T-helper 9 cell (primary cell): Measurements from ENCODE around the gene LRP5.

Experiments
- DNase-seq: peaks from one replicate; pipeline ENCODE4 v3.0.0-alpha.2; 2020
- total RNA-seq, 2 donors: gene quantifications; one replicate each; lab custom pipeline; 2026; lab: John Stamatoyannopoulos, UW

The LRP5 gene
- total RNA-seq: 0.72 to 6.6 reads per million in 2 donors

DNA sequence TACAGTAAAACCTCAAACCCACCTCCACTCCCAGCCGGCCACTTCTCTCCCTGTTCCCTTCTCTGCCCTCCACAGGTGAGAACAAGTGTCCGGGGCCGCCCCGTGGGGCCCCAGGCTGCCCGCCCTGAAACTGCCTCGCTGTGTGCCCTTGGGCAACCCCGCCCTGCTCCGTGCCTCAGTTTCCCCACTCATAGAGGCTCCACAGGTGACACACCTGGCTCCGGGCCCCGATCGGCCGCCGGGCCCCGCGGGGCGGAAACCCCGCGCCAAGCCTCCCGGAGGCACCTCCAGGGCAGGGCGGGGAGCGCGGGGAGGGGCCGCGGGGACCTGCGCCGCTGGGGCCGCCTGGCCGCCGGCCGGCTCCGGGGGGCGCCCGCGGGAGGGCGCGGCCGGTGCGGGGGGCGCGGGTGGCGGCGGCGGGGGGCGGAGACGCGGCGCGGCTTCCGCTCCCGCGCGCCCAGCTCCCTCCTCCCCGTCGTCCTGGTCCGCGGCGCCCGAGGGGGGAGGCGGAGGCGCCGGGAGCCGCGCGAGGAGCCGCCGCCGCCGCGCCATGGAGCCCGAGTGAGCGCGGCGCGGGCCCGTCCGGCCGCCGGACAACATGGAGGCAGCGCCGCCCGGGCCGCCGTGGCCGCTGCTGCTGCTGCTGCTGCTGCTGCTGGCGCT, at the start of gene LRP5:
Gene LRP5, plus strand, starts transcription at position 475 of the 663 bp plus-strand sequence. Its CDS starts 124 bp downstream, at position 599.
- DNase-seq: no peak

DNA sequence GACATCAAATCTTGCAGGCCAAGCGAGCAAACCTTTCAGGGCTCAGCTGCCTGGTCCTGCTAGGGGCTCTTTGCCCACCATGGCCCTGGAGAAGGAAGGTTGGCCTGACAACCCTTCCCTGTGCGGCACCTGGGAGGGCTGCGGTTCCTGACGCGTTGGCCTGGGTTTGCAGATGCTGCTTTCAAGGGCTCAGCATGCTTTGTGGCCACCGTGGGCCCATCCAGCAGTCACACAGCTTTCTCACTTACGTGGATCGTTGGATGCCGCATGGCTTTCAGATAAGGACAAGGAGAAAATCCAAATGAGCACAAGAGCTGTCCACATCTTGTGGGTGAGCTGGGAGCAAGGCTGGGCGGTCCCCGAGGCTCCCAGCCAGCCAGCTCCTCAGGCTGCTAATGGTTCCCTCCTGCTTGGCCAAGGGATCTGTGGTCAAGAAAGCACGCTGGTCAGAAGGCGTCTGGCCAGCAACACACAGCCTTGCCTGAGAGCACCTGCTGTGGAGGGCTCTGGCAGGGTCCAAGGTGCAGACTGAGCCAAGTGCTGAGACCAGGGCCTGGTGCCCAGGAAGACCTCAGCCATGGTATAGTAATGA, 48.9 kb upstream of the LRP5 start:
- no peak for DNase-seq

DNA sequence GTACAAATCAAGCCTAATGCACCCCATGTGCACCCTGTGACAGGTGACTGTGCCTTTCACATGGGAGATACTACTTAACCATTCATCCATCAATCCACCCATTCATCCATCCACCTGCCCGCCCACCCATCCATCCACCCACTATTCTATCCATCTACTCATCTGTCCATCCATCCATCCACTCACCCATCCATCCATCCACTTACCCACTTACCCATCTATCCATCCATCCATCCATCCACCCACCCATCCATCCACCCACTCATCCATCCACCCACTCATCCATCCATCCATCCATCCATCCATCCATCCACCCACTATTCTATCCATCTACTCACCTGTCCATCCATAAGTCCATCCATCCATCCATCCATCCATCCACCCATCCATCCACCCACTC, 48.1 kb upstream of the LRP5 start:
- no peak for DNase-seq

DNA sequence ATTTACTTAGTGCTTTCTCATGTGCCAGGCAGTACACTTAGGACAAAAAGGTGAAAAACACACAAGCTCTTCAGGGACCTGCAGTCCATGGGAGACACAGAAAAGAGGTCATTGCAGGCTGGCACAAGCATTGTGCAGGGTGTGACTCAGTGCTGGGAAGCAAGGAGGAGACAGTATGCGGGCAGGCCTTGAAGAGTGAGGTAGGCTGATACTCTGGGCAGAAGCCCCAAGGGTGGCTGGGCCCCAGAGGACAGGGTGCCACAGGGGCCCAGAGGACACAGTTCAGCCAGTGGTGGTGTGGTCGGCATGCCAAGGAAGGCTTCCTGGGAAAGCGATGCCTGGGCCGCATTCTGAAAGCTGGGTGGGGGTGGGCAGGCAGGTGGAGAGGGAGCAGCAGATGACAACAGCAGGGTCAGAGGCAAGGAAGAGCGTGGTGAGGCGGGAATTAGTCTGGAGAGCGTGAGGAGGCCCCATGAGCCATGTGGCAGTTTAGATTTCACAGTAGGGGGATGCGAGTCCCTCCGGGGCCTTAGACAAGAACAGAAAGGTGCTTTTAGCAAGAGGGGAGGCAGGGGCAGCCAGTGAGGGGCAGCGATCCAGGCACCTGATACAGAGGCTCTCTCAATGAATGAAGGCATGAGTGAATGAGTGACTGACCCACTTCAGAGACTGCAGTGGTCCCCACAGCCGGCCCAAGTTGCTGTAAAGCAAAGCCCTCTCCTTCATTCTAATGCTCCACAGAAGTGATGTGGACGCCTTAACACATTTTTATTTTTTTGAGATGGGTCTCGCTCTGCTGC, 47.5 kb upstream of the LRP5 start:
- no peak for DNase-seq

DNA sequence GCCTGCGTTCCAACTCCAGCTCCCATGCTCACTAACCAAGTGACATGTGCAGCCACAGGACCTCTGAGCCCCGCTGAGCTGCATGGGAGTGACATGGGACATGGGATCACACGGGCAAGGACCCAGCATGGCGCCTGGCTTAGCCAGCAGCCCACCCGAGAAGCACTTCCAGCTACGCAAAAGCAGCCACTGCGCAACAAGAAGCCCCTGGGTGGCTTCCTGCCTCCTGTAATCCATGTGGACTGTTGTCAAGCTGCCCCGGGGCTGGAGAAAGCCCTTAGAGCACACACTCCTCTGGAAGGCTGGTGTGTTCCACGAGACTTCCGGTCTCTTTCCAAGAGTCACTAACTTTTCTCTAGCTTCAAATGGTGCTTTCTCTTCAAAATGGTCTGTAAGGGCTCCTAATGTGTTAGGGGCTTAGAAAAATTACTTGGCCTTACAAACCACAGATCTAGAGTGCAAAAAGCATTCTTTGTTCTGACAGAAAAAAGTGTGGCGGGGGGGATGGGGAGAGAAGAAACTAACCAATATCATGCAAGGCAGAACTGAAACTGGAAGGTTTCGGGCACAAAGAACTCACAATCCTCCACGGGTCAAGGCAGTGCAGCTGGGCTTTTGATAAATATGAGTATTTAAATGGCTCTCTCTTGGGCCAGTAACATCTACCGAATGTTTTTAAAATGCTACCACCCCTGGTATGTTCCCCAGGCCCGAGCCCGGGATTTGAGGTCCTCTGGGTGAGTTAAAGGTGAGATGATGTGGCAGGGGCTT, 46.1 kb upstream of the LRP5 start:
- DNase-seq: no peak

DNA sequence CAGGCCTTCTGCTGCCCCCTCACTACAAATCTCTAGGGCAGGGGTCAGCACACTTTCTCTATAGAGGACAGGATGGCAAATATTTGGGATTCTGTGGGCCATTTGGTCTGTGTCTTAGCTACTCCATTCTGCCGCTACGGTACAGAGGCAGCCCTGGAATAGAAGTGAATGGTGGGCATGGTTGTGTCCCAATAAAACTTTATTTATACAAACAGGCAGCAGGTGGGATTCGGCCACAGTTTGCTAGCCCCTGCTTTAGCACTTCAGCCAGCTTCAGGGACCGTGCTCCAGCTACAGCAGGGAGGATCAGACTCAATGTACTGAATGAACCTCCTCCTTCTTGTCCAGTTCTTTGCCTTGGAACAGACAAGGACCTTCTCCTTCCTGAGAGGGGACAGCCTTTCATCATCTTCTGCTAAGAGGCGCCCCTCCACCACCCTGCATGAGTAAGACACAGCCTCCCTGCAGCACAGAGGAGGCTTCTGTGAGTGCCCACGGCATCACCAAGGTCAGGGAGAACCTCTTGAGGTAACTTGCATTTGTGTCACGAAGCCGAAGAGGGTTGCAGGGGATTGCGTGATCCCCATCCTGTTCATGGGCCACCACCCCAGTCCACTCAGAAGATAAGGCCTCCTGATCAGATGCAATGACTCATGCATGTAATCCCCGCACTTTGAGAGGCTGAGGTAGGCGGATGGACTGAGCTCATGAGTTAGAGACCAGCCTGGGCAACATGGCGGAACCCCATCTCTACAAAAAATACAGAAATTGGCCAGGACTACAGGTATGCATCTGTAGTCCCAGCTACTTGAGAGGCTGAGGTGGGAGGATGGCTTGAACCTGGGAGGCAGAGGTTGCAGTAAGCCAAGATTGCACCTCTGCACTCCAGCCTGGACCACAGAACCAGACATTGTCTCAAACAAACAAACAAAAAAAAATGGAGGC, 45.2 kb upstream of the LRP5 start:
- DNase-seq: no peak

DNA sequence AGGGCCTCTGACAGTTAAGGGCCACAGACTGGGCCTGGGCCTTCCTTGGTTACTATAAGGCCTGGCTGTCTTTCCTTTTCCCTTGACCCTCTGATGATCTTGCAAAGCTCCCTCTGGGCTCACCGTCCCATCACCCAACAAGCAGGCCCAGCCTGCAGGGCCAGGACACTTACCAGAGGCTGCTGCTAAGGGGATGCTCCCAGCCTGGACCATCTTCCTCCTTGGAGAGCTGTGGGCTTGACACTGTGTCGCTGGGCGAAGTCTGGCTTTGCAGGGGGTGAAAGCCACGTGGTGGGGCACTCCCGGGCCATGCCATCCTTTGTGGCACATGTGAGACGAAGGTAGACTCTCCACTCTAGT, 44.5 kb upstream of the LRP5 start:
- DNase-seq: no peak

DNA sequence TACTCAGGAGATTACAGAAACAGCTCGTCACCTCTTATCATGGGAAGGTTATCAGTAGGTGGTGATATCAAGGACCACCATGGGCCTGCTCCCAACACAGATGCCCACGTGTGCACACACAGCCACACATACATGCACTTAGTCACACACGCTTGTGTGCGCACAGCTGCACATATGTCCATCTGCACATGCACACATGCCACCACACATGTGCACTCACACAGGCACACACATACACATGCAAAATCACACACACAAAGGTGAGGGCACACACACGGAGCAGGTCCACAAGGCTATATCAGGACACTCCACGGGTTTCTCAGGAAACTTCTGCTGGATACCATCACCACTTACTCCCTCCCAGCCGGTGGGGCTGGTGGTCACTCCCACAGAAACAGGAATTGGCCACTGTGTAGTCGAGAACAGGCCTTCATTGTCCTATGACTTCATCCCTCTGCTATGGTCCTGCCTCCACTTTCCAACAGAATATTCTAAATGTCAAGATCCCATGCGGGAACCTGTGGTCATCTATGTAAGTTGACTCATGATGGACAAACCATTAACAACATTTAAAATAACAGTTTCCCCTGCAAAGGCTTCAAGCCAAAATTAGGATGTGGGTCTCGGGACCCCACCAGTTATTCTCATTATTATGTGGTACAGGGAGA, 42.8 kb upstream of the LRP5 start:
- no peak for DNase-seq

DNA sequence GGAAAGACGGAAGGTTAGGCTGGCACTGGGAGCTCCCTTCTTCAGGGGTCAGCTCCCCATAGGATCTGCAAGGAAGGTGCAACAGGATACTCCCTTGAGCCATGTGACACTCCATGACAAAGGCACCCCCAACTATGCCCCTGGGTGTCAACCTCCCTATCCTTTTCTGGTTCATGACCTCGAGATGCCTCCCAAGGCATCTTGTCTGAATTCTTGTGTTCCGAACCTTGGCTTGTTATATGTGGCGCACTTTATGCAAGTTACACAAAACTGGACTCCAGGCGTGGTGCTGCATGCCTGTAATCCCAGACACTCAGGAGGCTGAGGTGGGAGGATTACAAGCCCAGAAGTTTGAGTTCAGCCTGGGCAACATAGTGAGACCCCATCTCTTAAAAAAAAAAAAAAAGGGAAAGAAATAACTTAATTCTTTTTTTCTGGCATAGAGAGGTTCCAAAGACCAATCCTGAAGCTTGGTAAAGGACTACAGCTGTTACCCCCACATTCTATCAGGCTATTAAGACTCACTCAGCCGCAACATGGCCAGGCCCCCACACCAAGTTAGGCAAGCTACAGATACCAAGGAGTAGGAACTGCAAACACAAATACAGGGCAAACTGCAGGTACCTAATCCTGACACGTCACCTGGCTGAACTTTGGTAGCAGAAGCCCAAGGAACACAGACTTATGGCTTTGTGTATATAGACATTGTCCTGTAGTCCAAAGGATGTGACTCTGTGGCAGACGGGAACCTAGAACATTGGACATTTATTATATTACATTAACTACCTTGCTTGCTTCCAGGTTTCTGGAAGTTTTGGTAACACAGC, 42.0 kb upstream of the LRP5 start:
- DNase-seq: no peak

DNA sequence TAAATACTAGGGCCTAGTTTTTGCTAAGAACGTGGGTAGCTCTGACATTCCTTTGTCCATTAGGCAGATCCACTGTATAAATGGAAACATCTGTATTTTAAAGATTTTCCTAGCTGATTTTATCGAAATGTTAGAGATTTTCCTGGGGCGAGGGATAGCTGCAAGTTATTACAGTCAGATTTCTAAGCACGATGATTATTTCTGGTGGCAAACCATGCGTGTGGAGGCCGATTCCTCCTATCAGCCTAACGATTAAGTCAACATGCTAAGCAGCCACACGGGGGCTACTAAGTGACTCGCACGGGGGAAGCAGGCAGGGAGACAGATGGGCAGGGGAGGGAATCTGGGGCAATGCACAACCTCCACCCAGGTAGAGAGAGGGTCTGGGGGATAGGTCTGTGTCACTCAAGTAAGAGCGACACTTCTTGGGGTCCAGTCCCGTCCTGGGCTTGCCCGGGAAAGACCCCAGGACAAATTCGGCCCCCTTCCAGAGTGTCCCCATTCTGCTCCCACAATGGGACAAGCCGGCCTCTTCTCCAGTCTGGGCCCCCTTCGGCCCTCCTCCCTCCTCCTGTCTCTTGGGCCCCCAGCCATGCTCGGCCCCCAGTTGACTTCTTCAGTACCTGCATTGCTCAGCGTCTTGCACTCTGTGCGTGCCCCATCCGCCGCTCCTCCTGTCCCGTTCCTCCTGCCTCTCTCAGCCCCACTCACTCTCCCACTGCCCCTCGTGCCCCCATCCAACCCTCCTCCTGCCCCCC, 41.2 kb upstream of the LRP5 start:
- peak; percentile 41 for DNase-seq

DNA sequence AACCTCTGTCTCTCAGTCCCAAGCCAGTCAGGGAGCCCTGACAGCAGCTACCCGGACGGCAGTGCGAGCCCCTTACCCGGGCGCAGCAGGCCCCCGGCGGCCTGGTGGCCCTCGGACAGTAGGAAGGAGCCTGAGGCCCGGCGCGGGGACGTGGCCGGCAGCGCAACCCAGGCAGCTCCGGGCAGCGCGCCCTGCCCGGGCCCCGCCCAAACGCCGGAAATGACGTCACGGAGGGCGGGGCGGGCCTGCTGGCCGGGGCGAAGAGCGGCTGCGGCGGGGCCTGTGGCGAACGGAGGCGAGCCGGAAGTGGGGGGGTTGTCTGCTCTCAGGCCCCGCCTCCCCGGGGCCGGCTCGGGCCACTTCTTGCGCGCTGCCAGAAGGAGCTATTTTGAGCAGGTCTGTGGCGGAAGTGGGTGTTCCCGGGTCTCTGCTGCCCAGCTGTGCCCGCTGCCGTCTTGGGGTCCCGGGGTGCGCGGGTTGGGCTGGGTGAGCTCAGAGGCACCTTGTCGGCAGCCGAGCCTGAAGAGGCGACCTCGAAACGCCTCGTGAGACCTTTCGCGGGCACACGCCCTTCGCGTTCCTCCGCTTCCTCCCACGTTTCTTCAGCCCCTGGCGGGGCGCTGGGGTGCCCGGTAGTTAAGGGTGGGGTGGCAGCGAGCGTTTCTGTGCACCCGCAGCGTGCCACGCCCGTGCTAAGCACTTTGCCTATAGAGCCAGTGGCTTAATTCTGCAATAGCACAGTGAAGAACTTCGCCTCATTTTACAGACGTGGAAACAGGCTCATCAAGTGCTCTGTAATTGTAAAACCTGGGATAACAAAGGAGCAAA, 40.4 kb upstream of the LRP5 start, which contains the start of gene C11orf24:
Gene C11orf24, minus strand, starts transcription at position 193 of the 828 bp plus-strand sequence. CDS start 8,206 bp downstream, outside the sequence.
- peak; percentile 94 for DNase-seq

DNA sequence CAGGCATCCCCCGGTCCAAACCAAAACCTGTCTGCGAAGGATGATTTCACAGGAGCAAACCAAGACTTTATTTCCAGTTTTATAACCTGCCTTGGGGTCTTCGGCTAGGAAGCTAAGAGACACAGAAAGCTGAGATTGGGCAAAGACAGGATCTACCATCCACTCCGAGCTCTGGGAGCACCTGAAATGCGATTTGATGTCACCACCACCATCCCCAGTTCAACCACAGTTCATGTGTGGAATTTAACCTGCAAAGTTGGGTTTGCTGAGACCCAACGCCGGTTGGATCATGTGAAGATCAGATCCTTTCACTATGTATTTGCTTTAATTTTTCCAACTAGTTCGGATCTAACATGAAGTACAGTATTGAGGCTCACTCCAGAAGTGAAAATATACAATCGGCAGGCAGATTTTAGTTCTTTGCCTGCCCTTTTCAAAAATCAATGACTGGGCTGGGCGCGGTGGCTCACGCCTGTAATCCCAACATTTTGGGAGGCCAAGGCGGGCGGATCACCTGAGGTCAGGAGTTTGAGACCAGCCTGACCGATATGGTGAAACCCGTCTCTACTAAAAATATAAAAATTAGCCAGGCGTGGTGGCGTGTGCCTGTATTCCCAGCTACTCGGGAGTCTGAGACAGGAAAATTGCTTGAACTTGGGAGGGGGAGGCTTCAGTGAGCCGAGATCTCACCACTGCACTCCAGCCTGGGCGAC, 39.2 kb upstream of the LRP5 start:
- no peak for DNase-seq

DNA sequence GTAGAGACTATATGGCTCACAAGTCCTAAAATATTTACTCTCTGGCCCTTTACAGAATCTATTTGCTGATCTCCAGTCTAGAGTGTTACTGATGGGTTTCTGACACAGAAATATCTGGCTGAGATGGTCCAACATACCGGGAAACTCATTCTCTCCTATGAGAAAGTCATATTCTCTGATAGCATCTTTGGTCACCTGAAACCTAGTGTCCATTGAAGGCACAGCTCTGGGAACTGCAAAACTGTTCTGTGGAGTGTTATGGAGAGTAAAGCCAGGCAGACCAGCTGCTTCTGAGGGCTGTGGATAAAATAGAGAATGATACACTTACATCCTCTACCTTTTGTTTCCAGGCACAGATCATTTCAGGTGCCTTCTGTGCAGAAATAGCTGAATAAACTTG, 38.1 kb upstream of the LRP5 start:
- DNase-seq: no peak

DNA sequence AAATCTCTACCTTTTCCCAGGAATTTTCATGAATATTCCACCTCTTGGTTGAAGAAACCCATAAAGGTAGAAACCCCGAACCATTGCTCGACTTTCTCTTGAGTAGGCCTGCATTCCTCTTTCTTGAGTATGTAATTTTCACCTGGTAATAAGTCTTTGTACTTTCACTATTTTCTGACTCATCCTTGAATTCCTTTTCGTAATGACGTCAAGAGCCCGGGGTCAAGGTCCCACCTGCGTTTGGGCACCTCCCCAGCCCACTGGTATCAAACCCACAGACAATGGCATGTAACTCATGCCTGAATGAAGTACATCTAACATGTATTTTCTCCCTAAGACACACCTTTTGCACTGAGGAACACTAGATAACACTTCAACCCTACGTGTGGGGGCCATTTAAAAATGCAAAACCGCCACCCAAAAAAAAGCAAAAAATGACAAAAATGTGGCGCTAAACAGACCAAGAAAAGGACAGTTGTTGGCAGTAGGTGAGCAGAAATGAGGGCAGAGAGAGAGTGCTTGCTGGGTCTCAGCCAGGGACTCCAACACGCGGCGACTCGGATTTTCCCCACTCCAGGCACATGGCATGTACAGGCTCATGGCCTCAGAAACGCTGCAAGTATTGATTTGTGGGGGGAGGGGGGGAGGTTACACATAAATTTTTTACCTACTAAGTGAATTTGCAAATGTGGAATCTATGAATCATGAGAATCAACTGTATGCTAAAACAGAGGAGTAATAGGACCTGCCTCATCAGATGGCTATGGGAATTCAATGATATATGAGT, 36.5 kb upstream of the LRP5 start:
- no peak for DNase-seq

DNA sequence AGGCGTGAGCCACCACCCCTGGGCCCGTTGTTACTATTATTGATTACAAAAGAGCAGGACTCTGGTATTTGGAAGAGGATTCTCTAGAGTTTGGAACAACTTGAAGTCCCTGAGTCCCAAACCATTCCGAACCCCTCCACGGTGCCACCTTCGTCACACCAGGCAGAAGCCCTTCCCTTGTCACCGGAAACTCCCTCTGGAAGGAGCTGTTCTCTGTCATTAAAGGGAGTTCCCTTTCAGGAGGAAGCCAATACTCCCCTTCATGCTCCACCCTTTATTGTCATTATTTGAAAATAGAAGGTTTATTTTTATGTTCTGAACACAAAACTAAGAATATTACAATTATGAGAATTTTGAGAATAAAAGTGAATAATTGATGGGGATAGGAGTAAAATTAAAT, 35.5 kb upstream of the LRP5 start:
- no peak for DNase-seq

DNA sequence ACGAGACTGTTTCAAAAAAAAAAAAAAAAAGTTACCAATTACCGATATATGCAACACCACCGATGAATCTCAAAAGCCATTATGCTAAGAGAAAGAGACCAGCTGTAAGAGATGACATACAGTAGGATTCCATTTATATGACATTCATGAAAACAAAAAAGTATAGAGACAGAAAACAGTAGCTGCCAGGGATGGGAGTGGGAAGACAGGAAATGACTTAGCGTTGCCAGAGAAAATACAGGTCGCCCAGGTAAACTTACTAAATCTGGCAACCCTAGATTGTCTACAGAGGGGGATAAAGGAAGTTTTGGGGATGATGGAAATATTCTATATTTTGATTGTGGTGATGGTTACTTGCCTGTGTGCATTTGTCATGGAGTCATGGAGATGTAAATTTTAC, 32.7 kb upstream of the LRP5 start:
- DNase-seq: no peak
